ENCODE data around the gene PXDN.
A peak's percentile ranks its signal among the peaks of the same experiment; 100 is the strongest.
"Not testable (repeated sequence)": the region's sequence is repeated elsewhere in the genome, so short reads cannot be mapped to it uniquely, and the experiment has no call there.

PXDN gene

GRCh38 chr2:1706089-1706841 is 38.0 kb downstream of the PXDN start:
- DNase-seq, result not testable (repeated sequence)

DNA sequence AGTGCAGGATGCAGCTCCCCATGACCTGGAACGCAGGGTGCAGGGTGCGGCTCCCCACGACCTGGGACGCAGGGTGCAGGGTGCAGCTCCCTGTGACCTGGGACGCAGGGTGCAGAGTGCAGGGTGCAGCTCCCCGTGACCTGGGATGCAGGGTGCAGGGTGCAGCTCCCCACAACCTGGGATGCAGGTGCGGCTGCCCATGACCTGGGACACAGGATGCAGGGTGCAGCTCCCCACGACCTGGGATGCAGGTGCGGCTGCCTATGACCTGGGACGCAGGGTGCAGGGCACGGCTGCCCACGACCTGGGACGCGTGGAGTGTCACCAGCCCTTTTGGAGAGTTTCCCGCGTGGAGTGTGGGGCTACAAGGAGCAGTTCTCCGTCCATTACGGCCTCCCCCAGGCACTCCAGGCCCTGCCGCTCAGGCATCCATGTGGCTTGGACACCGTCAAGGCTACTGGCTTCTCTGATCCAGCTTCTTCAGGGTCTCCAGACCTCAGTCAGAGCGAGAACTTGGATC is 38.7 kb downstream of the PXDN start:
- no peak for DNase-seq

DNA sequence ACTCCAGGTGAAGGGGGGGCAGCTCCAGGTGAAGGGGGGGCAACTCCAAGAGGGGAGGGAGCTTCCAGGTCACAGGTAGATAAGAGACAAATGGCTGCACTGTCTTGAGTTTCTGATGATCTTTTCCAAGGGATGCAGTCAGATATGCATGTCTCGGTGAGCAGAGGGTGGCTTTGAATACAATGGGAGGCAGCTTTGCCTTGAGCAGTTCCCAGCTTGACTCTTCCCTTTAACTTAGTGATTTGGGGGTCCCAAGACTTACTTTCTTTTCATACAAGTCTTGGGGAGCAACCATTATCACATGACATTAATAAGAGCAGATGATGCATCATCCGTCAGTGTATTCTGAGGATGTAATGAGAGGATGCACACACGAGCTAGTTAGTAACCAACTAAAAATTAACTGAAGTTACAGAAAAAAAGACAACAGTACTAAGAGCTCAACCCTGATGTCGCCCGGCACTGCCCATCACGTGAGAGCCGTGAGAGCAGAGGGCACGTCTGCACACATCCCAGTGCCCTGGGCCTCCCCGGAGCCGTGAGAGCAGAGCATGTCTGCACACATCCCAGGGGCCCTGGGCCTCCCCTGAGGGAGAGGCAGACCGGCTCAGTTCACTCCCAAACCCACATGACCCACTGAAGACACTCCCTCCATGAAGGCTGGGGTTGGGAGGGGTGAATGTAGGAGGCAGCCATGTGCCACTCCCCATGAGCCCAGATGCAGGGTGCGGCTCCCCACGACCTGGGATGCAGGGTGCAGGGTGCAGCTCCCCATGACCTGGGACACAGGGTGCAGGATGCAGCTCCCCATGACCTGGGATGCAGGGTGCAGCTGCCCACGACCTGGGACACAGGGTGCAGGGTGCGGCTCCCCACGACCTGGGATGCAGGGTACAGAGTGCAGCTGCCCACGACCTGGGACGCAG is 39.4 kb downstream of the PXDN start:
- no peak for DNase-seq

- no peak for DNase-seq
Observed at GRCh38 chr2:1702186-1702565, 42.1 kb downstream of the PXDN start.

GRCh38 chr2:1701556-1702185 is 42.6 kb downstream of the PXDN start:
- no peak for DNase-seq

DNA sequence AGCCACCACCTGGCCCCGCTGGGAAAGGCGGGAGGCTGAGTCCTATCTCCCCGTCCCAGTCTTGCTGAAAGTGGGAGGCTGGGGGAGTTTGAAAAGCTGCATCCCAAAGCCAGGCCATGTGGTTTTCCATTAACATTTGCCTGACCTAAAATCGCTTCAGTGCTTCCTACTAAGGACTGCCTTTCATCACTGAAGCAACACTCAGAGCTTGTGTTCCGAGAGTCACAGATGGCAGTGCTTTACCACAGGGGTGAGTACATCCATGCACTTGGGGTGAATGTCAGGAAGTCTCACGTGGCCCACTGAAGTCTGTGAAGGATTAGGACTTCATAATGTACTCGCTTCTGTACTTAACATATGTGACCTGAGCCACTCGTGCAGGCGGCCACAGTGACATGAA is 43.3 kb downstream of the PXDN start:
- no peak for DNase-seq

DNA sequence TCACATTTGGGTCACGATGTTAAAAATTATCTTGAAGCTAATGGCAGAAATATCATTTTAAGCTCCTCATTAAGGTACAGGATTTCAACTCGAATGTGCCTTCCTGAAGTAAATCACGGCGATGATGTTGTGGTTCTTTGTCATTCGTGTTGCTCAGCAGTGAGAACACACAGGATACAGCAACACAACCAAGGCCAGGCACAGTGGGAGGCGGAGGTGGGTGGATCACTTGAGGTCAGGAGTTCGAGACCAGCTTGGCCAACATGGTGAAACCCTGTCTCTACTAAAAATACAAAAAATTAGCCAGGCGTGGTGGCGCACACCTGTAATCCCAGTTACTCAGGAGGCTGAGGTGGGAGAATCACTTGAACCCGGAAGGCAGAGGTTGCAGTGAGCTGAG is 43.9 kb downstream of the PXDN start:
- DNase-seq, result not testable (repeated sequence)

- peak in 2 of 51 donors; percentile 12 to 14 for DNase-seq
Observed at GRCh38 chr2:1698188-1698945, 45.9 kb downstream of the PXDN start.

DNA sequence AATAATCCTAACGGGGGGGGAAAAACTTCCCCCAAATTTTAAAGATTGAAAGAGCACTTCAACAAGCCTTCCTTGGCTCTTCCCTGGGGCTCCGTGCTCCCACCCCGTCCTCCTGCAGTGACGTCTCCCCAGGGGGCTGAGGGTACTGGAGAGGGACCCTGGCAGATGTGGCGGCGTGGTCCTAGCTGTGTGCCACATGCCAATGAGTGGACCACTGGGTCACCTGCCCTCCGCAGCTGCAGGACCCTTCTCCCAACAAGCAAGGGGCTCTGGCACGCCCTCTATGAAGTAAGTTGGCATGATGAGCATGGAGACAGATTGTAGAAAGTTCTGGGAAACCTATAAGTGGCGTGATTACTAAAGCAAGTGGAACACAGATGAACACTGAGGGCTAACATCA is 46.7 kb downstream of the PXDN start:
- no peak for DNase-seq

GRCh38 chr2:1696472-1696871 is 47.8 kb downstream of the PXDN start:
- DNase-seq, result no peak

DNA sequence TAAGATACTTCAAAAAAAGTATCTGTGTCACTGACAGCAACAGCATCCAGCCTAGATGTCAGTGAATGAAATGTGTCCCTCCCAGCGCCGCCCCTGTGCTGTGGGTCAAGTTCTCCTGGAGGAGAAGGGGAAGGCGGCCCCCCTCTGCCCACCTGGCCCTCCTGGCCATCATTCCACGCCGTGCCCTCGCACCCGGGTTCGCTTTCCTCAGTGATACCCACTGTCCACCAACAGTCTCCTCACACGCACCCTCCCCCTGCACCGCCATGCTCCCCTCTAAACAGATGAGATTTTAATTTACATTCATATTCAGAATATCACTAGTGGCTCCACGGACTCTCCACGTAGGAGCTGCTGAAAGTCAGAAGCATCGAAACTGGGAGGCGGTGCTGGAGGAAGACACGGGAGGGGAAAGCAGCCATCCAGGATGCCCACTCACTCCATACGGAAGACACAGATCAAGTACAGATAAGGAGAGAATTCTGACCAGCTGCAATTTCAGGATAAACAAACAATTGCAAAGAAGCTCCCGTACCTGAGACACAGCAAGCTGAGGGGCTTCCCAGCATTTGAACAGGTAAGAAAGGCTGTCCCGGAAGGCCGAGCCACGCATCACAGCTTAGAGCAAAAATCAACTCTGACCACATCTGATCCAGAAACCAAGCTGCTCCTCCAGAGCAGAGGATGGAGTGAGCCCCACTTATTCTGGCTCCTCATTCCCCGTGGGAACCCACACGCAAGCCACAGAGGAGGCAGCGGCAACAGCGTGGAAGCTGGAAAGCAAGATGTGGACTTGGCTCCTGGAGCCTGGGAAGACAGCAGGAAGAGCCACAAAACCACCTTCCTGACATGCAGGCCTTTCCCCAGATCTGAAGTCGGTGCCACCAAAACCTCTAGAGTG is 49.7 kb downstream of the PXDN start:
- no peak for DNase-seq

- DNase-seq, result no peak
Observed at GRCh38 chr2:1693723-1694122, 50.6 kb downstream of the PXDN start.

DNA sequence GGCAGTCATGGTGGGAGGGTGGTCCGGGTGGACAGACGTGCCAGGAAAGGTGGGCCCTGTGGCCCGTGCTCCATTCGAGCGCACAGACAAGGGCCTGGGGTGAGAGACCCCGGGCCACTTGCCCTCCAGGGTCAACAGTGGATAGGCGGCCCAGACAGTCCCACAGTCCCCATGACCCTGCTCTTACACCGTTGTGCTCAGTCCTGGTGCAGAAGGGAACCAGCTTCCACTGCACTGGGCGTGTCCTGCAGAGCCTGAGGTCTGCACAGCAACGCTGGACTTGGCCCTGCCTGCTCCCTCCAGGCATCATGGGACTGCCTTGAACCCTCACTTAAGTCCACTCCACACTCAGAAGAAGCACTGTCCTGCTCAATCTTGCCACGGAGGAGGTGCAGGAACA is 52.0 kb downstream of the PXDN start:
- no peak for DNase-seq

- no peak for DNase-seq
Observed at GRCh38 chr2:1691366-1691765, 52.9 kb downstream of the PXDN start.

DNA sequence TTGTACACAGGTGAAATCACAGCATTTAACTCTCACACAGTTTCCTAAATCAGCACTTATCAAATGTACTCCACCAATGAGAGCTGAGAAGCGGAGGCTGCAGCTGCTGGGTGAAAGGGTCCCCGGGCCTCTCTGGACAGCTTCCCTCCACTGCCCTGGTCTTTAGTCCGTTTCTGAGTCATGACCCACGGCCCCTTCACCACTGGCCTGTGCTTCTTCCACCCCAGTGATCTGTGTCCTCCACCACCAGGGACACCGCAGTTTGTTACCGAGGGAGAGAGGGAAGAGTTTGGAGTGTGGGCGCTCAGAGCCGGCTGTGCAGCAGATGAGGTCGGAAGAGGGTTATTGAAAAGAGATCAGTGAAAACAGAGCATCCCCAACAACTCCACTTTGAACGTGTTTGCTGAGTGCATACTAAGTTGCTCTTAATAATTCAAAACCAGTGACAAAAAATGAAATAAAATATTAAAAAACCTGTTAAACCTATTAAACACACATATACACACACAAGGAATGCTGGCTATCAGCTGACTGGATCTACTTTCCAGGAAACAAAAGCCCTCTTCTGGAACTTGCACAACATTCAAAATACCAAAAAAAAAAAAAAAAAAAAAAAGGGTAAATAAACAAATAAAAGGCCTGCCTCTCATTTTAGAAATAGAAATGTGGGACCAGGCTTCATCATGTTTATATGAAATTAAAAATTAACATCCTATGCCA is 54.1 kb downstream of the PXDN start:
- no peak for DNase-seq

GRCh38 chr2:1688859-1689258 is 55.5 kb downstream of the PXDN start:
- no peak for DNase-seq

DNA sequence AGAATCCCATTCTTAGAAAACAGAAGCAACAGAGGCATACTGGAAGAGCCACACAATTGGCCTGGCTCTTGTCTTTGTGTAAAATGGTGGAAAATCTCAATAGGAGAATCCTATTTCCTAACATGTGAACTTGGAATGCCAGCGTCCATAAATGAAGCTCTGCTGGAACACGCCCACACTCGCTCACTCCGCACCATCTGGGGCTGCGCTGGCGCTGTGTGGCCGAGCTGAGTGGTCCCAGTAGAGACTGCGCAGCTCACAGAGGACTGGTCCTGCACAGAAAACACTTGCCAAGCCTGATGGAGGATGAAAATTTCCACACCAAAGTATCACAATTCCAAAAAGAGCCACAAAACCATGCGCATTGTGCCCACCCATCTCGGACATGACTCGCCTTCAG is 56.2 kb downstream of the PXDN start:
- DNase-seq, result no peak

- no peak for DNase-seq
Observed at GRCh38 chr2:1687254-1687653, 57.1 kb downstream of the PXDN start.

DNA sequence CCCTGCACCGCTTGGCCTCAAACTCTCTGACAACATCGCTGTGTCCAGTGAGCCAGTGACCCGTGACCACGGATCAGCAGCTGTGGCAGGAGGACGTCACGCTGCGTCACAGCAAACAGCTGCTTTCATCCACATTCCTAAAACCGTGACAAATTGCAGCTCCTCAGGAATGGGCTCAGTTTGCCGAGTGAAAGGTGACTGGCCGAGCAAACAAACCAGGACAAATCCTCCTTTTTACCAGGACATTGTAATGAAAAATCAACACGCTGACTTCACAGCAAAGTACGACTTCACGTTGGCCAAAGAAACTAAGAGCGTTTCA is 57.6 kb downstream of the PXDN start:
- no peak for DNase-seq

Data from hypothalamus (tissue), 51 donors.